Sigmoid colon (tissue), 3 donors: ENCODE data around the gene FAM120B.

Experiments
- CTCF ChIP-seq, 4 experiments: fragments of 450-650 bp in 3 of 4; fragments of 200-600 bp in 1 of 4; IDR thresholded peaks; one replicate each; pipeline ENCODE4 v1.5.1; 2016 to 2019; ENCODE audit warnings: antibody characterized with exemption in 4 of 4, mild to moderate bottlenecking in 3 of 4, moderate library complexity in 2 of 4
- POLR2A ChIP-seq, 2 donors: fragments of 450-650 bp; IDR thresholded peaks; one replicate each; pipeline ENCODE4 v1.6.1; 2016; ENCODE audit warnings: antibody characterized with exemption in 2 of 2, mild to moderate bottlenecking in 2 of 2, moderate library complexity in 2 of 2

- TF ChIP-seq POLR2A (IDR thresholded peaks at IDR 0.05) (no peak), CTCF (IDR thresholded peaks at IDR 0.05) (no peak)
Measured at GRCh38 chr6:170283212-170284081, 23.1 kb upstream of the FAM120B start.
